HG02970 (cell line): ENCODE results near the gene ECPAS.
"Not testable (repeated sequence)": the region's sequence is repeated elsewhere in the genome, so short reads cannot be mapped to it uniquely, and the experiment has no call there.

ENCODE experiments used
- ATAC-seq: cut with Tn5 transposase; IDR thresholded peaks from one replicate; pipeline ENCODE4 v1.9.1; 2021; ENCODE audit warnings: mild to moderate bottlenecking, moderate library complexity, moderate number of reproducible peaks; ENCODE audit not compliant: unreplicated experiment, low FRiP score

Gene ECPAS

GRCh38 chr9:111475195-111475594, 9.0 kb downstream of the ECPAS start:
- ATAC-seq, result no peak

GRCh38 chr9:111474385-111474784, 9.8 kb downstream of the ECPAS start:
- no peak for ATAC-seq

- ATAC-seq, result no peak
These were observed 16.3 kb downstream of the ECPAS start for GRCh38 chr9:111467778-111468367.

- ATAC-seq, result no peak
These were observed 21.1 kb downstream of the ECPAS start for GRCh38 chr9:111463048-111463447.

GRCh38 chr9:111458139-111459009, 25.8 kb downstream of the ECPAS start:
- no peak for ATAC-seq

- ATAC-seq, result no peak
These were observed 27.7 kb downstream of the ECPAS start for GRCh38 chr9:111456529-111456928.

- ATAC-seq, result no peak
These were observed 28.5 kb downstream of the ECPAS start for GRCh38 chr9:111455638-111456037.

- ATAC-seq, result no peak
These were observed 29.4 kb downstream of the ECPAS start for GRCh38 chr9:111454751-111455150.

GRCh38 chr9:111451570-111451969, 32.6 kb downstream of the ECPAS start:
- ATAC-seq, result no peak

- ATAC-seq, result no peak
These were observed 34.1 kb downstream of the ECPAS start for GRCh38 chr9:111450124-111450523.

- ATAC-seq, result no peak
These were observed 34.5 kb downstream of the ECPAS start for GRCh38 chr9:111449705-111450104.

- ATAC-seq, result not testable (repeated sequence)
These were observed 38.4 kb downstream of the ECPAS start for GRCh38 chr9:111445799-111446198.

- no peak for ATAC-seq
These were observed 40.7 kb downstream of the ECPAS start for GRCh38 chr9:111443454-111443853.

GRCh38 chr9:111442360-111443027, 41.7 kb downstream of the ECPAS start:
- no peak for ATAC-seq

- ATAC-seq, result no peak
These were observed 44.0 kb downstream of the ECPAS start for GRCh38 chr9:111440226-111440625.

GRCh38 chr9:111438541-111439235, 45.5 kb downstream of the ECPAS start:
- no peak for ATAC-seq

- no peak for ATAC-seq
These were observed 47.6 kb downstream of the ECPAS start for GRCh38 chr9:111436571-111436970.

- no peak for ATAC-seq
These were observed 51.1 kb downstream of the ECPAS start for GRCh38 chr9:111433082-111433481.

GRCh38 chr9:111431684-111432083, 52.5 kb downstream of the ECPAS start:
- ATAC-seq, result no peak

- no peak for ATAC-seq
These were observed 55.0 kb downstream of the ECPAS start for GRCh38 chr9:111429175-111429574.

GRCh38 chr9:111427186-111427585, 57.0 kb downstream of the ECPAS start:
- ATAC-seq, result no peak
